GM12878 (cell line): ENCODE measurements around the gene E2F2. TPM values are rescaled to one million over a fixed set of nuclear protein-coding genes. Genes with fewer than 3 reads are reported as not detected.
A peak's percentile ranks its signal among the peaks of the same experiment; 100 is the strongest.

Experiments
- ASH2L ChIP-seq: fragments of 300-600, 200-600 bp; sonication (generic); IDR thresholded peaks from 2 replicates; pipeline ENCODE4 v1.6.1; 2017; ENCODE audit warnings: low read depth, mild to moderate bottlenecking, borderline replicate concordance
- BHLHE40 ChIP-seq, 2 experiments: fragments of 450-650 bp in 1 of 2; IDR thresholded peaks; 2 replicates each; pipeline ENCODE4 v1.6.1; 2011 to 2017; ENCODE audit warnings: low read depth in 2 of 2, borderline replicate concordance in 1 of 2, improper control_type of control experiment in 1 of 2, low read length in 1 of 2, mild to moderate bottlenecking in 1 of 2
- CBX3 ChIP-seq: fragments of 200-600 bp; sonication (generic); IDR thresholded peaks from 2 replicates; pipeline ENCODE4 v1.6.1; 2016; ENCODE audit warnings: low read depth, borderline replicate concordance
- CREB1 ChIP-seq: IDR thresholded peaks from 2 replicates; pipeline ENCODE4 v1.6.1; 2012; ENCODE audit warnings: low read depth, mild to moderate bottlenecking, inconsistent platforms
- CREM ChIP-seq: IDR thresholded peaks from 2 replicates; pipeline ENCODE4 v1.6.1; 2014; ENCODE audit warnings: antibody characterized with exemption, low read depth
- IKZF2 ChIP-seq, 2 experiments: fragments of 450-650 bp; IDR thresholded peaks; 2 replicates each; pipeline ENCODE4 v1.6.1; 2017; ENCODE audit warnings: mild to moderate bottlenecking in 2 of 2, moderate library complexity in 2 of 2
- JUND ChIP-seq: IDR thresholded peaks from 2 replicates; pipeline ENCODE4 v1.6.1; 2012; ENCODE audit warnings: low read depth, mild to moderate bottlenecking, low read length, improper control_type of control experiment, moderate library complexity
- MTA3 ChIP-seq: IDR thresholded peaks from 2 replicates; pipeline ENCODE4 v1.6.1; 2012; ENCODE audit warnings: low read length, inconsistent platforms, borderline replicate concordance
- NFXL1 ChIP-seq: fragments of 450-650 bp; IDR thresholded peaks from 2 replicates; pipeline ENCODE4 v1.6.1; 2017; ENCODE audit warnings: antibody characterized with exemption, mild to moderate bottlenecking, borderline replicate concordance
- PKNOX1 ChIP-seq: fragments of 450-650 bp; IDR thresholded peaks from 2 replicates; pipeline ENCODE4 v1.6.1; 2016; ENCODE audit warnings: mild to moderate bottlenecking
- PML ChIP-seq: IDR thresholded peaks from 2 replicates; pipeline ENCODE4 v1.6.1; 2012; ENCODE audit warnings: low read length, inconsistent platforms
- POLR2AphosphoS2 ChIP-seq: IDR thresholded peaks from 2 replicates; pipeline ENCODE4 v1.6.1; 2011; ENCODE audit warnings: low read depth, mild to moderate bottlenecking, low read length, improper control_type of control experiment, moderate library complexity
- RBBP5 ChIP-seq: fragments of 200-600 bp; sonication (generic); conservative IDR thresholded peaks from 2 replicates; pipeline ENCODE4 v1.6.1; 2016
- RELA ChIP-seq: fragments of 450-650 bp; IDR thresholded peaks from 2 replicates; pipeline ENCODE4 v1.8.0; 2014; ENCODE audit warnings: borderline replicate concordance; ENCODE audit not compliant: partially characterized antibody
- SREBF2 ChIP-seq: IDR thresholded peaks from 2 replicates; pipeline ENCODE4 v1.6.1; 2012; ENCODE audit warnings: mild to moderate bottlenecking, low read length
- STAT3 ChIP-seq: IDR thresholded peaks from 2 replicates; pipeline ENCODE4 v1.6.1; 2011; ENCODE audit warnings: low read depth, low read length, improper control_type of control experiment
- SUPT20H ChIP-seq: IDR thresholded peaks from 2 replicates; pipeline ENCODE4 v1.6.1; 2011; ENCODE audit warnings: low read depth, mild to moderate bottlenecking, low read length, moderate library complexity, borderline replicate concordance; ENCODE audit not compliant: control insufficient read depth
- WRNIP1 ChIP-seq: IDR thresholded peaks from 2 replicates; pipeline ENCODE4 v1.6.1; 2011; ENCODE audit warnings: low read depth, low read length, improper control_type of control experiment, borderline replicate concordance
- ZNF622 ChIP-seq: fragments of 450-650 bp; IDR thresholded peaks from 2 replicates; pipeline ENCODE4 v1.6.1; 2017; ENCODE audit warnings: mild to moderate bottlenecking, inconsistent platforms
- polyA plus RNA-seq, 11 experiments: library from polyadenylated mRNA; depleted of rRNA in 4 of 11; unstranded in 6 of 11; stranded (reverse) in 5 of 11; fragments of >200 nt; fragmentation: Nextera tagmentation in 4 of 11; fragmentation: Illumina TruSeq in 1 of 11; extraction: Ambion mirVana in 4 of 11; extraction: Trizol in 1 of 11; gene quantifications; 1 replicate in 1 of 11; 2 replicates in 10 of 11; pipeline versions ENCODE4 v1.2.1 to v1.2.3, GENCODE V29; 2011 to 2016; ENCODE audit warnings: inconsistent platforms in 2 of 11, missing spikeins in 2 of 11, low read depth in 1 of 11
- total RNA-seq, 4 experiments: library from RNA; depleted of rRNA in 3 of 4; stranded (reverse); fragments of >200 nt in 3 of 4; fragmentation: Illumina TruSeq in 1 of 4; extraction: Trizol in 1 of 4; gene quantifications; 2 replicates each; pipeline versions ENCODE4 v1.2.1 to v1.2.3, GENCODE V29; 2013 to 2021
- TF ChIP-seq, protein P1 (sequence below): fragments of 450-650 bp; IDR thresholded peaks from 2 replicates; pipeline ENCODE4 v1.6.1; 2017; ENCODE audit warnings: low read depth, mild to moderate bottlenecking, moderate library complexity
- TF ChIP-seq, protein P2 (sequence below): fragments of 450-650 bp; IDR thresholded peaks from 2 replicates; pipeline ENCODE4 v1.6.1; 2017; ENCODE audit warnings: mild to moderate bottlenecking, low read depth, inconsistent platforms; ENCODE audit not compliant: poor library complexity, severe bottlenecking
- TF ChIP-seq, protein P3 (sequence below): fragments of 450-650 bp; IDR thresholded peaks from 2 replicates; pipeline ENCODE4 v1.6.1; 2016; ENCODE audit warnings: mild to moderate bottlenecking

The E2F2 gene
- total and polyA plus RNA-seq, 10 of the 15 experiments (the other 5 are each of a cell fraction or from before 2014, with no cell fraction given): 3.8 to 27.2 (median 14.6) TPM

GRCh38 chr1:23556635-23557470, 25.8 kb upstream of the E2F2 start (continued):
- TF ChIP-seq POLR2AphosphoS2 (peak; percentile 73; the same call in 1 of the 2 replicates), CREB1 (no peak; the same call in 1 of the 2 replicates), PKNOX1 (no peak), SUPT20H (no peak), CBX3 (no peak), RELA (no peak), IKZF2 (IDR thresholded peaks at IDR 0.05) (peak; percentile 43 to 48; a peak in 3 of 4 replicates), ZNF622 (no peak), CREM (peak; percentile 39; the same call in 1 of the 2 replicates), BHLHE40 (IDR thresholded peaks at IDR 0.05; ENCODE audit: borderline replicate concordance in 1 of 2, low read depth in 2 of 2, low read length in 1 of 2) (no peak), PML (peak; percentile 47; the same call in 1 of the 2 replicates), SREBF2 (no peak), JUND (no peak), WRNIP1 (no peak), MTA3 (peak; percentile 80), NFXL1 (no peak), ASH2L (no peak), STAT3 (no peak), RBBP5 (no peak)
- TF ChIP-seq, protein P1, sequence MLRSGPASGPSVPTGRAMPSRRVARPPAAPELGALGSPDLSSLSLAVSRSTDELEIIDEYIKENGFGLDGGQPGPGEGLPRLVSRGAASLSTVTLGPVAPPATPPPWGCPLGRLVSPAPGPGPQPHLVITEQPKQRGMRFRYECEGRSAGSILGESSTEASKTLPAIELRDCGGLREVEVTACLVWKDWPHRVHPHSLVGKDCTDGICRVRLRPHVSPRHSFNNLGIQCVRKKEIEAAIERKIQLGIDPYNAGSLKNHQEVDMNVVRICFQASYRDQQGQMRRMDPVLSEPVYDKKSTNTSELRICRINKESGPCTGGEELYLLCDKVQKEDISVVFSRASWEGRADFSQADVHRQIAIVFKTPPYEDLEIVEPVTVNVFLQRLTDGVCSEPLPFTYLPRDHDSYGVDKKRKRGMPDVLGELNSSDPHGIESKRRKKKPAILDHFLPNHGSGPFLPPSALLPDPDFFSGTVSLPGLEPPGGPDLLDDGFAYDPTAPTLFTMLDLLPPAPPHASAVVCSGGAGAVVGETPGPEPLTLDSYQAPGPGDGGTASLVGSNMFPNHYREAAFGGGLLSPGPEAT: 0 out of 2 replicates have a peak, but pooled peaks have one; percentile 14
- TF ChIP-seq, protein P2, sequence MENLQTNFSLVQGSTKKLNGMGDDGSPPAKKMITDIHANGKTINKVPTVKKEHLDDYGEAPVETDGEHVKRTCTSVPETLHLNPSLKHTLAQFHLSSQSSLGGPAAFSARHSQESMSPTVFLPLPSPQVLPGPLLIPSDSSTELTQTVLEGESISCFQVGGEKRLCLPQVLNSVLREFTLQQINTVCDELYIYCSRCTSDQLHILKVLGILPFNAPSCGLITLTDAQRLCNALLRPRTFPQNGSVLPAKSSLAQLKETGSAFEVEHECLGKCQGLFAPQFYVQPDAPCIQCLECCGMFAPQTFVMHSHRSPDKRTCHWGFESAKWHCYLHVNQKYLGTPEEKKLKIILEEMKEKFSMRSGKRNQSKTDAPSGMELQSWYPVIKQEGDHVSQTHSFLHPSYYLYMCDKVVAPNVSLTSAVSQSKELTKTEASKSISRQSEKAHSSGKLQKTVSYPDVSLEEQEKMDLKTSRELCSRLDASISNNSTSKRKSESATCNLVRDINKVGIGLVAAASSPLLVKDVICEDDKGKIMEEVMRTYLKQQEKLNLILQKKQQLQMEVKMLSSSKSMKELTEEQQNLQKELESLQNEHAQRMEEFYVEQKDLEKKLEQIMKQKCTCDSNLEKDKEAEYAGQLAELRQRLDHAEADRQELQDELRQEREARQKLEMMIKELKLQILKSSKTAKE: no peak
- TF ChIP-seq, protein P3, sequence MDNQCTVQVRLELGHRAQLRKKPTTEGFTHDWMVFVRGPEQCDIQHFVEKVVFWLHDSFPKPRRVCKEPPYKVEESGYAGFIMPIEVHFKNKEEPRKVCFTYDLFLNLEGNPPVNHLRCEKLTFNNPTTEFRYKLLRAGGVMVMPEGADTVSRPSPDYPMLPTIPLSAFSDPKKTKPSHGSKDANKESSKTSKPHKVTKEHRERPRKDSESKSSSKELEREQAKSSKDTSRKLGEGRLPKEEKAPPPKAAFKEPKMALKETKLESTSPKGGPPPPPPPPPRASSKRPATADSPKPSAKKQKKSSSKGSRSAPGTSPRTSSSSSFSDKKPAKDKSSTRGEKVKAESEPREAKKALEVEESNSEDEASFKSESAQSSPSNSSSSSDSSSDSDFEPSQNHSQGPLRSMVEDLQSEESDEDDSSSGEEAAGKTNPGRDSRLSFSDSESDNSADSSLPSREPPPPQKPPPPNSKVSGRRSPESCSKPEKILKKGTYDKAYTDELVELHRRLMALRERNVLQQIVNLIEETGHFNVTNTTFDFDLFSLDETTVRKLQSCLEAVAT: no peak
